ENCODE data around the gene SPCS1. TPM values are rescaled to one million over a fixed set of nuclear protein-coding genes. Genes with fewer than 3 reads are reported as not detected.

SPCS1 gene
- total RNA-seq, 1 experiment from 2014 or later, result 124 TPM

- ChIA-PET POLR2A (no interaction called here), CTCF (no interaction called here), RAD21 (ENCODE audit: low non-redundant PET in 1 of 2, low total read pairs in 2 of 2, uncharacterized antibody in 2 of 2, unreplicated experiment in 2 of 2) (interaction anchor here in 1 of 2 experiments (0.6 kb wide), 1 partner anchor 1121 kb away, joined by 3 read pairs; no protein-coding TSS in a partner anchor)
- H3K9ac ChIP-seq (ENCODE audit: low read length), result no peak overlapping the region
- H3K4me2 ChIP-seq (ENCODE audit: low read length), result no peak overlapping the region
- ATAC-seq (no peak), DNase-seq (ENCODE audit: low read depth, low spot score) (no peak)
- peaks cover 57 to 70% of the 10 kb centered on the region in 2 experiments for H3K36me3 ChIP-seq (ENCODE audit: control insufficient read depth in 1 of 2, insufficient read depth in 2 of 2, low read length in 2 of 2)
- H4K20me1 ChIP-seq (ENCODE audit: insufficient read depth), result peaks cover 16% of the 10 kb centered on the region; the same call in 1 of the 2 replicates
- H3K4me3 ChIP-seq (replicated peaks in 1 of 2; ENCODE audit: low read depth in 1 of 2, low read length in 2 of 2), result no peak overlapping the region
- intact Hi-C loops (cut with micrococcal nuclease), result no loop called here
- H3K27ac ChIP-seq (ENCODE audit: low read depth, low read length), result no peak overlapping the region
- BruUV-seq (replicated peaks), result no TSS peak
- H3K9me2 ChIP-seq (ENCODE audit: insufficient read depth), result no peaks in the 10 kb centered on the region
- H3K4me1 ChIP-seq (ENCODE audit: control insufficient read depth in 1 of 2, insufficient read depth in 2 of 2, low read length in 2 of 2), result peaks cover 5 to 17% of the 10 kb centered on the region in 2 experiments; a peak in 3 of 4 replicates
- TF ChIP-seq FOSL1 (IDR thresholded peaks at IDR 0.05; ENCODE audit: low read depth) (no peak), REST (IDR thresholded peaks at IDR 0.05; ENCODE audit: low read depth) (no peak), SP1 (IDR thresholded peaks at IDR 0.05; ENCODE audit: low read depth) (no peak), POLR2AphosphoS5 (IDR thresholded peaks at IDR 0.05; ENCODE audit: low read depth, low read length) (no peak), MAX (IDR thresholded peaks at IDR 0.05) (no peak), ZNF274 (IDR thresholded peaks at IDR 0.05; ENCODE audit: low read depth, low read length) (no peak), CEBPB (IDR thresholded peaks at IDR 0.05; ENCODE audit: low read depth) (no peak), ATF3 (IDR thresholded peaks at IDR 0.05) (no peak), YY1 (IDR thresholded peaks at IDR 0.05; ENCODE audit: extremely low read depth, insufficient replicate concordance, low read depth, low read length) (no peak), POLR2A (IDR thresholded peaks at IDR 0.05; ENCODE audit: borderline replicate concordance, extremely low read depth, insufficient read depth, insufficient read length) (no peak)
- no peaks in the 10 kb centered on the region for H3K27me3 ChIP-seq (ENCODE audit: insufficient read depth, low read length)
- H2AFZ ChIP-seq (ENCODE audit: low read depth, low read length, poor library complexity, severe bottlenecking), result no peak overlapping the region
- no peaks in the 10 kb centered on the region for H3K9me3 ChIP-seq (ENCODE audit: control insufficient read depth in 1 of 2, insufficient read depth in 1 of 2, low read depth in 1 of 2, low read length in 2 of 2)
- peaks cover 94% of the 10 kb centered on the region for H3K79me2 ChIP-seq (ENCODE audit: insufficient read depth, low read length)
These were observed 17.6 kb upstream of the SPCS1 start for GRCh38 chr3:52688266-52688665.
